H1 (cell line): ENCODE results near the gene CAMTA1. TPM values are rescaled to one million over a fixed set of nuclear protein-coding genes. Genes with fewer than 3 reads are reported as not detected.

Experiments used
- CTCF ChIA-PET: fragments of 300-600 bp; sonication (Branson Sonifier 250); formaldehyde crosslinking; loops from one replicate; lab custom pipeline; 2021; ENCODE audit not compliant: partially characterized antibody; lab: Charles Lee
- POLR2A ChIA-PET: fragments of 300-600 bp; sonication (Branson Sonifier 250); formaldehyde crosslinking; loops from one replicate; lab custom pipeline; 2021; ENCODE audit warnings: inconsistent platforms; ENCODE audit not compliant: partially characterized antibody; lab: Charles Lee
- DNase-seq, 2 experiments: peaks; one replicate each; pipeline versions ENCODE4 v3.0.0 to v3.0.0-alpha.2; 2010 to 2022; ENCODE audit warnings: low spot score in 2 of 2, low read depth in 1 of 2, mixed read lengths in 1 of 2
- FAIRE-seq: peaks from 2 replicates; lab custom pipeline; 2011; peaks lifted over from hg19 to GRCh38; lab: Jason Lieb, UNC
- H2AFZ ChIP-seq: 2 replicates; pipeline ENCODE4 v1.8.1; 2012; ENCODE audit warnings: low read length, inconsistent platforms
- H2AK5ac ChIP-seq: 2 replicates; pipeline ENCODE4 v1.6.1; 2013; ENCODE audit warnings: low read depth, low read length
- H2BK120ac ChIP-seq: replicated peaks from 2 replicates; pipeline ENCODE3; 2013; ENCODE audit warnings: low read depth, low read length, inconsistent platforms
- H2BK12ac ChIP-seq: 2 replicates; pipeline ENCODE4 v1.6.1; 2013; ENCODE audit warnings: low read depth, low read length
- H2BK15ac ChIP-seq: 2 replicates; pipeline ENCODE4 v1.6.1; 2013; ENCODE audit warnings: low read length
- H2BK20ac ChIP-seq: 2 replicates; pipeline ENCODE4 v1.6.1; 2013; ENCODE audit warnings: low read length
- H2BK5ac ChIP-seq: 2 replicates; pipeline ENCODE4 v1.6.1; 2013; ENCODE audit warnings: low read depth, low read length
- H3K14ac ChIP-seq: 2 replicates; pipeline ENCODE4 v1.6.1; 2013; ENCODE audit warnings: inconsistent platforms; ENCODE audit not compliant: insufficient read length
- H3K18ac ChIP-seq: 2 replicates; pipeline ENCODE4 v1.6.1; 2013; ENCODE audit warnings: low read length; ENCODE audit errors: extremely low read depth
- H3K23ac ChIP-seq: 2 replicates; pipeline ENCODE4 v1.6.1; 2013; ENCODE audit warnings: inconsistent platforms; ENCODE audit not compliant: insufficient read length
- H3K23me2 ChIP-seq: 2 replicates; pipeline ENCODE4 v1.6.1; 2013; ENCODE audit warnings: low read depth, low read length
- H3K27ac ChIP-seq: 2 replicates; pipeline ENCODE4 v1.6.1; 2011; ENCODE audit warnings: low read depth, low read length, inconsistent platforms
- H3K27me3 ChIP-seq, 4 experiments: replicated peaks in 1 of 4; 1 replicate in 1 of 4; 2 replicates in 3 of 4; pipeline versions ENCODE4 v1.6.1 to v1.8.1; 2011 to 2013; ENCODE audit warnings: low read length in 3 of 4, mild to moderate bottlenecking in 3 of 4, inconsistent platforms in 2 of 4, mixed read lengths in 2 of 4, moderate library complexity in 1 of 4; ENCODE audit not compliant: control insufficient read depth in 3 of 4, insufficient read depth in 3 of 4; ENCODE audit errors: extremely low read depth in 1 of 4
- H3K36me3 ChIP-seq, 4 experiments: 2 replicates each; pipeline versions ENCODE4 v1.6.1 to v1.8.1; 2011 to 2013; ENCODE audit warnings: mild to moderate bottlenecking in 4 of 4, low read length in 3 of 4, moderate library complexity in 2 of 4, control low read depth in 1 of 4, inconsistent platforms in 1 of 4; ENCODE audit not compliant: insufficient read depth in 4 of 4, control insufficient read depth in 2 of 4
- H3K4ac ChIP-seq: replicated peaks from 2 replicates; pipeline ENCODE3; 2013; ENCODE audit warnings: low read length, low read depth, mixed read lengths, inconsistent platforms; ENCODE audit not compliant: insufficient read length
- H3K4me1 ChIP-seq, 4 experiments: replicated peaks in 1 of 4; 1 replicate in 1 of 4; 2 replicates in 3 of 4; pipeline versions ENCODE4 v1.6.1 to v1.8.1; 2011 to 2013; ENCODE audit warnings: low read length in 3 of 4, inconsistent platforms in 2 of 4, mixed read lengths in 1 of 4; ENCODE audit not compliant: insufficient read depth in 4 of 4, control insufficient read depth in 3 of 4
- H3K4me2 ChIP-seq, 2 experiments: 2 replicates each; pipeline versions ENCODE4 v1.6.1 to v1.8.1; 2011 to 2013; ENCODE audit warnings: low read depth in 2 of 2, low read length in 2 of 2, control low read depth in 1 of 2, inconsistent platforms in 1 of 2, mild to moderate bottlenecking in 1 of 2; ENCODE audit not compliant: insufficient read depth in 1 of 2
- H3K4me3 ChIP-seq, 4 experiments: fragments of 200-600, 300-600 bp in 1 of 4; sonication (generic), shearing (Covaris generic), sonication (Bioruptor Twin) in 1 of 4; 2 replicates each; pipeline versions ENCODE4 v1.5.1 to v1.8.1; 2011 to 2016; ENCODE audit warnings: low read length in 4 of 4, low read depth in 3 of 4, control low read depth in 2 of 4, inconsistent platforms in 2 of 4, mild to moderate bottlenecking in 2 of 4, mixed read lengths in 1 of 4, moderate library complexity in 1 of 4; ENCODE audit not compliant: insufficient read depth in 2 of 4; ENCODE audit errors: extremely low read depth in 1 of 4
- H3K56ac ChIP-seq: replicated peaks from 2 replicates; pipeline ENCODE3; 2013; ENCODE audit warnings: low read depth, mild to moderate bottlenecking, mixed read lengths, low read length, inconsistent platforms; ENCODE audit not compliant: insufficient read length
- H3K79me1 ChIP-seq: 2 replicates; pipeline ENCODE4 v1.6.1; 2013; ENCODE audit warnings: low read depth, low read length, control low read depth
- H3K79me2 ChIP-seq, 2 experiments: 2 replicates each; pipeline versions ENCODE4 v1.6.1 to v1.8.1; 2012 to 2013; ENCODE audit warnings: low read length in 2 of 2, mild to moderate bottlenecking in 2 of 2, inconsistent platforms in 1 of 2; ENCODE audit not compliant: insufficient read depth in 2 of 2, control insufficient read depth in 1 of 2
- H3K9ac ChIP-seq, 4 experiments: replicated peaks in 1 of 4; 1 replicate in 1 of 4; 2 replicates in 3 of 4; pipeline versions ENCODE4 v1.6.1 to v1.8.1; 2011 to 2013; ENCODE audit warnings: low read depth in 3 of 4, low read length in 3 of 4, control low read depth in 2 of 4, mild to moderate bottlenecking in 2 of 4, moderate library complexity in 2 of 4, inconsistent platforms in 1 of 4; ENCODE audit errors: extremely low read depth in 1 of 4
- H3K9me3 ChIP-seq, 2 experiments: 2 replicates each; pipeline versions ENCODE4 v1.6.1 to v1.8.1; 2012 to 2013; ENCODE audit warnings: mild to moderate bottlenecking in 2 of 2, moderate library complexity in 2 of 2, control low read depth in 1 of 2, inconsistent platforms in 1 of 2, low read depth in 1 of 2, low read length in 1 of 2, mixed read lengths in 1 of 2; ENCODE audit not compliant: insufficient read depth in 2 of 2
- H4K20me1 ChIP-seq, 2 experiments: replicated peaks in 1 of 2; 2 replicates each; pipeline versions ENCODE3 to v1.8.1; 2011 to 2013; ENCODE audit warnings: inconsistent platforms in 2 of 2, low read length in 2 of 2, mild to moderate bottlenecking in 1 of 2; ENCODE audit not compliant: insufficient read depth in 2 of 2, control insufficient read depth in 1 of 2
- H4K5ac ChIP-seq: 2 replicates; pipeline ENCODE4 v1.6.1; 2013; ENCODE audit warnings: low read length, low read depth, mixed read lengths, inconsistent platforms; ENCODE audit not compliant: insufficient read length
- H4K8ac ChIP-seq: 2 replicates; pipeline ENCODE4 v1.8.0; 2013; ENCODE audit warnings: mild to moderate bottlenecking, moderate library complexity, low read length, inconsistent platforms; ENCODE audit not compliant: insufficient read depth; ENCODE audit errors: extremely low read depth
- H4K91ac ChIP-seq: replicated peaks from 2 replicates; pipeline ENCODE3; 2013; ENCODE audit warnings: low read length, mixed read lengths, inconsistent platforms; ENCODE audit not compliant: insufficient read length
- BCL11A ChIP-seq, 2 experiments: IDR thresholded peaks; one replicate each; pipeline ENCODE4 v1.6.1; 2011; ENCODE audit warnings: low read depth in 2 of 2, low read length in 2 of 2, mild to moderate bottlenecking in 2 of 2
- GABPA ChIP-seq: IDR thresholded peaks from 2 replicates; pipeline ENCODE4 v1.6.1; 2011; ENCODE audit warnings: mild to moderate bottlenecking, low read length, moderate library complexity, borderline replicate concordance; ENCODE audit not compliant: insufficient read depth
- JUN ChIP-seq: IDR thresholded peaks from 2 replicates; pipeline ENCODE4 v1.6.1; 2011; ENCODE audit warnings: low read depth, mild to moderate bottlenecking, improper control_type of control experiment, low read length
- WGBS, 2 experiments: shearing (Covaris generic) in 1 of 2; methylation state at CpG; one replicate each; pipeline versions ENCODE4 v1.1.6 to v1.1.7; 2013 to 2015; ENCODE audit warnings: low lambda C conversion rate in 2 of 2, mixed read lengths in 2 of 2, inconsistent platforms in 1 of 2, low coverage in 1 of 2, missing lambda C conversion rate in 1 of 2; ENCODE audit not compliant: insufficient replicate concordance in 2 of 2, insufficient coverage in 1 of 2, insufficient read length in 1 of 2; ENCODE audit errors: extremely low coverage in 1 of 2, missing lambda C conversion rate in 1 of 2; 5-methylcytosine and 5-hydroxymethylcytosine counted together
- polyA plus RNA-seq, 7 experiments: library from polyadenylated mRNA; depleted of rRNA in 3 of 7; stranded (reverse) in 5 of 7; unstranded in 2 of 7; fragments of >200 nt in 5 of 7; fragments of 200-250 nt in 2 of 7; gene quantifications; 1 replicate in 5 of 7; 2 replicates in 1 of 7; 4 replicates in 1 of 7; pipeline versions ENCODE4 v1.2.1 to v1.2.3, GENCODE V29; 2011 to 2013; ENCODE audit warnings: missing spikeins in 2 of 7, mixed read lengths in 2 of 7
- total RNA-seq: library from RNA; stranded (reverse); fragmentation: NEBNext Ultra II Directional; extraction: Animal tissue kit (Norgen Biotek cat#: 25700); gene quantifications from 2 replicates; pipeline ENCODE4 v1.2.1, GENCODE V29; 2021

The CAMTA1 gene
- total and polyA plus RNA-seq, 2 of the 8 experiments (the other 6 are each of a cell fraction or from before 2014, with no cell fraction given): 65.0 to 119 TPM

- H4K91ac ChIP-seq: peak overlapping the region; percentile 22
- H2AFZ ChIP-seq: no peak overlapping the region
- H3K36me3 ChIP-seq: no peaks in the 10 kb centered on the region; a peak in 1 of 8 replicates
- H2BK15ac ChIP-seq: no peak overlapping the region
- no peak overlapping the region for H3K18ac ChIP-seq
- no peak overlapping the region for H4K8ac ChIP-seq
- no peak overlapping the region for H2AK5ac ChIP-seq
- no peak overlapping the region for H2BK120ac ChIP-seq
- H3K23me2 ChIP-seq: 0 out of 2 replicates have a peak, but pooled peaks cover 2% of the 10 kb centered on the region
- no peaks in the 10 kb centered on the region for H3K79me2 ChIP-seq
- POLR2A ChIA-PET: no interaction called here
- no peak overlapping the region for H3K4me2 ChIP-seq
- H3K27ac ChIP-seq: no peak overlapping the region
- no peak overlapping the region for H3K9ac ChIP-seq
- FAIRE-seq (no peak), DNase-seq (no peak)
- H3K14ac ChIP-seq: no peak overlapping the region
- no peaks in the 10 kb centered on the region for H3K79me1 ChIP-seq
- TF ChIP-seq GABPA: no peak
- TF ChIP-seq BCL11A (IDR thresholded peaks at IDR 0.05; ENCODE audit: low read depth in 2 of 2, low read length in 2 of 2): no peak
- TF ChIP-seq JUN: no peak
- H2BK5ac ChIP-seq: no peak overlapping the region
- no peak overlapping the region for H2BK20ac ChIP-seq
- no peak overlapping the region for H3K4me3 ChIP-seq
- no peaks in the 10 kb centered on the region for H3K9me3 ChIP-seq
- no peaks in the 10 kb centered on the region for H3K27me3 ChIP-seq
- no peaks in the 10 kb centered on the region for H4K20me1 ChIP-seq
- CTCF ChIA-PET: no interaction called here
- H2BK12ac ChIP-seq: no peak overlapping the region
- H3K4ac ChIP-seq: no peak overlapping the region
- 90% methylated on average over 2 of the region's 2 CpGs; no CpG with 5 or more reads in 1 of the 2 experiments for WGBS, 2 experiments
- no peak overlapping the region for H4K5ac ChIP-seq
- H3K56ac ChIP-seq: no peak overlapping the region
- no peak overlapping the region for H3K23ac ChIP-seq
- peaks cover 0 to 6% (median 2%) of the 10 kb centered on the region in 4 experiments; a peak in 2 of 7 replicates for H3K4me1 ChIP-seq
Observed at GRCh38 chr1:6969762-6970161, 184.5 kb downstream of the CAMTA1 start.
